ENCODE data around the gene SDR42E1.

DNA sequence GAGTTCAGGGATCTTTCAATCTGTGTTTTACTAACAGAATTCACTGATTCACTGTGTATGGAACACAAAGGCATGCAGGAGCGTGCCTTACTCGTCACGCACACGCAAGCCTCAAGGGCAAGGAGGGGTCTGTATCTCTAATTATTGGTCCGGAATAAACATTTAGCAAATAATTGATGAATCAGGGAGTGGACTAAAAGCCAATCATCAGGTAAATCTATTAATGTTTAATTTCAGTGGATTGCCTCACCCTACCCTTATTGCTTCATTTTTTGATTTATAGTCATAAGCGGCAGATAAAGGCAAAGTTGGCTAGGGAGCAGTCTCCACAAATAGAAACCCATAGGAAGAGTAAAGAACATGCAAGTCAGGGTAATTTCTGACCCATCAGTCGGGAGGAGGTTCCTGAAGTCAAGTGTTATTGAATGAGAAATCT lies 16.4 kb upstream of the SDR42E1 start:
- TF ChIP-seq FOXP2 (optimal IDR thresholded peaks at IDR 0.05; ENCODE audit: borderline replicate concordance, extremely low read depth, extremely low read length, insufficient read depth), result no peak
- TF ChIP-seq SIN3A (IDR thresholded peaks at IDR 0.05; ENCODE audit: borderline replicate concordance, insufficient read depth, low read length), result no peak
- TF ChIP-seq TAF1 (IDR thresholded peaks at IDR 0.05; ENCODE audit: borderline replicate concordance, insufficient read depth, low read length), result no peak
- no peak for TF ChIP-seq POLR2AphosphoS5 (IDR thresholded peaks at IDR 0.05; ENCODE audit: low read depth, low read length)

Measured in PFSK-1 (cell line).